A204.1 (cell line): Measurements from ENCODE around the gene CRY2.
A peak's percentile ranks its signal among the peaks of the same experiment; 100 is the strongest.
"Not testable (repeated sequence)": the region's sequence is repeated elsewhere in the genome, so short reads cannot be mapped to it uniquely, and the experiment has no call there.

Source experiments
- FAIRE-seq: peaks from 2 replicates; lab custom pipeline; 2012; peaks lifted over from hg19 to GRCh38; lab: Jason Lieb, UNC

CRY2 gene

GRCh38 chr11:45846974-45847910 lies at the start of gene CRY2:
Gene CRY2, plus strand, starts transcription at chr11:45847475. Its CDS starts 16 bp downstream, at chr11:45847491.
- peak; percentile 90 for FAIRE-seq

- no peak for FAIRE-seq
Observed at GRCh38 chr11:45798793-45799441, 48.4 kb upstream of the CRY2 start.

DNA sequence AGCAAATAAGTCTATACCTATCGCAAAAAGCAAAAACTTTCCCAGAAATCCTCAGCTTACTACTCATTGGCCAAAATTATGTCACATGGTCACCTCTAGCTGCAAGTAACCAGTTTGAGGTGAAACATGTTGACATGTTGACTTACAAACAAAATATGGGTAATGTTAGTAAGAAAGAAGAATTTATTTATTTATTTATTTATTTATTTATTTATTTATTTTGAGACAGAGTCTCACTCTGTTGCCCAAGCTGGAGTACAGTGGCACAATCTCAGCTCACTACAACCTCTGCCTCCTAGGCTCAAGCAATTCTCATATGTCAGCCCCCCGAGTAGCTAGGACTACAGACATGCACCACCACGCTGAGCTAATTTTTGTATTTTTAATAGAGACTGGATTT lies 47.7 kb upstream of the CRY2 start:
- FAIRE-seq = no peak

DNA sequence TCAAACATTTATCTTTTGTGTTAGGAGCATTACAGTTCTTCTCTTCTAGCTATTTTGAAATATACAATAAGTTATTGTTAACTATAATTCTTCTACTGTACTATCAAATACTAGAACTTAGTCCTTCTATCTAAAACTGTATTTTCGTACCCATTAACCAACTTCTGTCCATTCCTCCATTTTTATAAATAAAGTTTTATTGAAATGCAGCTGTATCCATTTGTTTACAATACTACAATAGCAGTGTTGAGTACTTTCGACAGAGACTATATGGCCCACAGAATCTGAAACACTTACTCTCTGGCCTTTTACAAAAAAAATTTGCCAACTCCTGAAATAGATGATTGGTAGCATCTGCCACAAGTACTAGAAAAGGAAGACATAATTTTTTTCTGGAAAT lies 47.0 kb upstream of the CRY2 start:
- FAIRE-seq = no peak

- no peak for FAIRE-seq
Observed at GRCh38 chr11:45801723-45802315, 45.5 kb upstream of the CRY2 start.

- no peak for FAIRE-seq
Observed at GRCh38 chr11:45802531-45803317, 44.6 kb upstream of the CRY2 start.

GRCh38 chr11:45803971-45804760 lies 43.1 kb upstream of the CRY2 start:
- no peak for FAIRE-seq

GRCh38 chr11:45804761-45805304 lies 42.4 kb upstream of the CRY2 start, which contains the start of gene SLC35C1:
Gene SLC35C1, plus strand, starts transcription at chr11:45805149. Its CDS starts 653 bp downstream, at chr11:45805802.
- FAIRE-seq = no peak

GRCh38 chr11:45805305-45806071 lies 41.8 kb upstream of the CRY2 start:
- no peak for FAIRE-seq

GRCh38 chr11:45806072-45806933 lies 41.0 kb upstream of the CRY2 start:
- FAIRE-seq = no peak

DNA sequence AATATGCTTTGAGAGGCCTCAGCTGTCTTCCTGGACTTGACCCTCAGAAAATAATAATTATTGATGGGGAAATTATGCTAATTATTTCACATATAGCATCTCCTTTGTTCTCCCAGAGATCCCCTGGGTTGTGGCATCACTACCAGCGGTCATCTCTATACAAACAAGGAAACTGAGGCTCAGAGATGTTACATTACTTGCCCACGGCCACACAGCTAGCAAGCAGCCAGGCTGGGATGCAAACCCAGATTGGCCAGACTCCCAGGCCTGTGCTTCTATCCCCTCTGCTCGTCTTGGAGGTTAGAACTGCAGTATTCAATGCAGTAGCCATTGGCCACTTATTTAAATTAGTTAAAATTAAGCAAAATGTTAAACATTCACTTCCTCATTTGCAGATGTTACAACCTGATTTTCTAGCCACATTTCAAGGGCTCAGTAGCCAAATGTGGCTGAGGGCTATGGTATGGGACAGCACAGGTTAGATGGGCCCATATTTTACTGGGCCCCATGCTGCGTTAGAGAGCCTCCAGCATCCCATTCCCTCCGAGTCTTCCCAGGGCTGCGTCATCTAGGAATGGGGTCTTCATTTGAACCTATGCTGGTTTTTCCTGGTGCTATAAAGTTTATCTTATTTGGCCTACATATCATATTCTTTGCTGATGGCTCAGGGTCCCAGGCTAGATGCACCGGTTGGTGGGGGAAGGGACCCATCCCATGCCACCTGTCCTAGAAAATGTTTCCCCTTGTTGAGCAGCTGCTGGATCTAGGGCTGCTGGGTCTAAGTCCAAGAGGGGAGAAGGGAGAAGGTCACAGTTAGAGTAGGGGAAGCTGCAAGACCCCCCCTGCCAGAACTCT lies 40.1 kb upstream of the CRY2 start:
- FAIRE-seq = no peak

- FAIRE-seq = no peak
Observed at GRCh38 chr11:45807792-45808238, 39.5 kb upstream of the CRY2 start.

- FAIRE-seq = not testable (repeated sequence)
Observed at GRCh38 chr11:45808427-45808826, 38.8 kb upstream of the CRY2 start.

- no peak for FAIRE-seq
Observed at GRCh38 chr11:45809456-45810395, 37.5 kb upstream of the CRY2 start.

DNA sequence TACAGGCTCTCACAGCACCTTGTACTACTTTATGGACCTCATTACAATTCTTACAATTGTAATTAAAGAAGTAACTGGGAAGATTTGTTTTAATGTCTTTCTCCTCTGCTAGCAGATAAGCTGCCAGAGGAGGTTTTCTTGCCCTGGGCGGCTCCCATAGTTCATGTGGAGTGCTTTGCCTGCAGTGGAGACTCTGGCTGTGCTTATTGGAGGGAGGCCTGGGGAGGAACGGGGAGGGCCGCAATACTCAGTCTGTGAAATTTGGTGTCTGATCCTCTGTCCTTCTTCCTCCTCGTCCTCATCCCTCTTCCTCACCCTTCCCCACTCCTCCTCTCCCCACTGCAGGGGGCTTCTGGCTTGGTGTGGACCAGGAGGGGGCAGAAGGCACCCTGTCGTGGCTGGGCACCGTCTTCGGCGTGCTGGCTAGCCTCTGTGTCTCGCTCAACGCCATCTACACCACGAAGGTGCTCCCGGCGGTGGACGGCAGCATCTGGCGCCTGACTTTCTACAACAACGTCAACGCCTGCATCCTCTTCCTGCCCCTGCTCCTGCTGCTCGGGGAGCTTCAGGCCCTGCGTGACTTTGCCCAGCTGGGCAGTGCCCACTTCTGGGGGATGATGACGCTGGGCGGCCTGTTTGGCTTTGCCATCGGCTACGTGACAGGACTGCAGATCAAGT lies 36.7 kb upstream of the CRY2 start:
- no peak for FAIRE-seq

GRCh38 chr11:45811109-45811435 lies 36.2 kb upstream of the CRY2 start:
- FAIRE-seq = no peak
